ENCODE measurements around the gene MRPL21. TPM values are rescaled to one million over a fixed set of nuclear protein-coding genes. Genes with fewer than 3 reads are reported as not detected.

MRPL21 gene
- total and polyA plus RNA-seq, 2 of the 8 experiments (the other 6 are each of a cell fraction or from before 2014, with no cell fraction given), result 102 to 107 TPM

GRCh38 chr11:68940651-68941323 lies 37.2 kb upstream of the MRPL21 start:
- CTCF ChIA-PET (ENCODE audit: partially characterized antibody), result interaction anchor here (1.1 to 3.0 kb wide), 2 partner anchors 10 to 14 kb away, joined by 7 to 14 read pairs; no protein-coding TSS in a partner anchor
- TF ChIP-seq HDAC6 (IDR thresholded peaks at IDR 0.05; ENCODE audit: low read depth, low read length), result no peak
- TF ChIP-seq RFX5 (IDR thresholded peaks at IDR 0.05; ENCODE audit: borderline replicate concordance, low read depth, low read length), result no peak
- no peak for TF ChIP-seq KDM5A (IDR thresholded peaks at IDR 0.05; ENCODE audit: low read length)
- no peak for TF ChIP-seq E2F6 (IDR thresholded peaks at IDR 0.05)
- no peak for TF ChIP-seq CEBPB (IDR thresholded peaks at IDR 0.05; ENCODE audit: low read depth, low read length)
- no peak for TF ChIP-seq SP2 (IDR thresholded peaks at IDR 0.05; ENCODE audit: low read length)
- TF ChIP-seq CBX8 (IDR thresholded peaks at IDR 0.05; ENCODE audit: borderline replicate concordance, low read depth, low read length), result no peak
- no peak for TF ChIP-seq MAFK (IDR thresholded peaks at IDR 0.05; ENCODE audit: low read depth, low read length)
- no peak for TF ChIP-seq CBX5 (IDR thresholded peaks at IDR 0.05; ENCODE audit: low read depth, low read length)
- no peak for TF ChIP-seq CHD2 (IDR thresholded peaks at IDR 0.05; ENCODE audit: low read length)
- no peak for TF ChIP-seq ATF2 (IDR thresholded peaks at IDR 0.05; ENCODE audit: low read length)

More at GRCh38 chr11:68940651-68941323, 37.2 kb upstream of the MRPL21 start:
- no peak overlapping the region for H3K56ac ChIP-seq (replicated peaks; ENCODE audit: insufficient read length, low read depth, low read length)
- DNase-seq (ENCODE audit: low read depth in 1 of 2, low spot score in 2 of 2) (no peak), FAIRE-seq (no peak)
- no peaks in the 10 kb centered on the region for H3K4me1 ChIP-seq (replicated peaks in 1 of 4; ENCODE audit: control insufficient read depth in 3 of 4, insufficient read depth in 4 of 4, low read length in 3 of 4)
- H4K91ac ChIP-seq (replicated peaks; ENCODE audit: insufficient read length, low read length), result no peak overlapping the region
- no peak overlapping the region for H3K4me3 ChIP-seq (ENCODE audit: extremely low read depth in 1 of 4, insufficient read depth in 2 of 4, low read depth in 3 of 4, low read length in 4 of 4)
- no peak overlapping the region for H3K4ac ChIP-seq (replicated peaks; ENCODE audit: insufficient read length, low read depth, low read length)
- no peak overlapping the region for H3K9ac ChIP-seq (replicated peaks in 1 of 4; ENCODE audit: extremely low read depth in 1 of 4, low read depth in 3 of 4, low read length in 3 of 4)
- no peak overlapping the region for H3K27ac ChIP-seq (ENCODE audit: low read depth, low read length)
- no peak overlapping the region for H2AFZ ChIP-seq (ENCODE audit: low read length)
- H3K36me3 ChIP-seq (ENCODE audit: control insufficient read depth in 2 of 4, insufficient read depth in 4 of 4, low read length in 3 of 4), result peaks cover 4 to 21% (median 8%) of the 10 kb centered on the region in 4 experiments; a peak in 5 of 8 replicates
- no peak overlapping the region for H2BK15ac ChIP-seq (ENCODE audit: low read length)
- H3K14ac ChIP-seq (ENCODE audit: insufficient read length), result no peak overlapping the region
- WGBS, 2 experiments (ENCODE audit: extremely low coverage in 1 of 2, insufficient coverage in 1 of 2, insufficient read length in 1 of 2, insufficient replicate concordance in 2 of 2, low coverage in 1 of 2, low lambda C conversion rate in 2 of 2, missing lambda C conversion rate in 1 of 2), result 95% methylated on average over 20 of the region's 20 CpGs; no CpG with 5 or more reads in 1 of the 2 experiments
- peaks cover 0 to 2% of the 10 kb centered on the region in 2 experiments for H4K20me1 ChIP-seq (replicated peaks in 1 of 2; ENCODE audit: control insufficient read depth in 1 of 2, insufficient read depth in 2 of 2, low read length in 2 of 2)
- no peak overlapping the region for H4K8ac ChIP-seq (ENCODE audit: extremely low read depth, insufficient read depth, low read length)
- no peak overlapping the region for H2BK120ac ChIP-seq (replicated peaks; ENCODE audit: low read depth, low read length)
- POLR2A ChIA-PET (ENCODE audit: partially characterized antibody), result interaction anchor here (0.8 to 1.2 kb wide), 2 partner anchors 10 to 160 kb away, joined by 3 to 4 read pairs; no protein-coding TSS in a partner anchor
- no peak overlapping the region for H2BK5ac ChIP-seq (ENCODE audit: low read depth, low read length)
- no peaks in the 10 kb centered on the region for H3K27me3 ChIP-seq (replicated peaks in 1 of 4; ENCODE audit: control insufficient read depth in 3 of 4, extremely low read depth in 1 of 4, insufficient read depth in 3 of 4, low read length in 3 of 4)
- H2AK5ac ChIP-seq (ENCODE audit: low read depth, low read length), result no peak overlapping the region
- no peak overlapping the region for H4K5ac ChIP-seq (ENCODE audit: insufficient read length, low read depth, low read length)
- no peak overlapping the region for H3K4me2 ChIP-seq (ENCODE audit: insufficient read depth in 1 of 2, low read depth in 2 of 2, low read length in 2 of 2)
- H3K23ac ChIP-seq (ENCODE audit: insufficient read length), result no peak overlapping the region
- H2BK20ac ChIP-seq (ENCODE audit: low read length), result no peak overlapping the region
- no peaks in the 10 kb centered on the region for H3K23me2 ChIP-seq (ENCODE audit: low read depth, low read length)
- no peak overlapping the region for H3K18ac ChIP-seq (ENCODE audit: extremely low read depth, low read length)
- H3K79me2 ChIP-seq (ENCODE audit: control insufficient read depth in 1 of 2, insufficient read depth in 2 of 2, low read length in 2 of 2), result no peaks in the 10 kb centered on the region
- no peak overlapping the region for H2BK12ac ChIP-seq (ENCODE audit: low read depth, low read length)
- no peaks in the 10 kb centered on the region for H3K79me1 ChIP-seq (ENCODE audit: low read depth, low read length)
- H3K9me3 ChIP-seq (ENCODE audit: insufficient read depth in 2 of 2, low read depth in 1 of 2, low read length in 1 of 2), result no peaks in the 10 kb centered on the region
